Measurements from ENCODE around the gene GOLGA5.
A peak's percentile ranks its signal among the peaks of the same experiment; 100 is the strongest.
"Not testable (repeated sequence)": the region's sequence is repeated elsewhere in the genome, so short reads cannot be mapped to it uniquely, and the experiment has no call there.

Gene GOLGA5

GRCh38 chr14:92778868-92779565 lies 15.1 kb upstream of the GOLGA5 start:
- DNase-seq (ENCODE audit: low read depth, low spot score): not testable (repeated sequence)

DNA sequence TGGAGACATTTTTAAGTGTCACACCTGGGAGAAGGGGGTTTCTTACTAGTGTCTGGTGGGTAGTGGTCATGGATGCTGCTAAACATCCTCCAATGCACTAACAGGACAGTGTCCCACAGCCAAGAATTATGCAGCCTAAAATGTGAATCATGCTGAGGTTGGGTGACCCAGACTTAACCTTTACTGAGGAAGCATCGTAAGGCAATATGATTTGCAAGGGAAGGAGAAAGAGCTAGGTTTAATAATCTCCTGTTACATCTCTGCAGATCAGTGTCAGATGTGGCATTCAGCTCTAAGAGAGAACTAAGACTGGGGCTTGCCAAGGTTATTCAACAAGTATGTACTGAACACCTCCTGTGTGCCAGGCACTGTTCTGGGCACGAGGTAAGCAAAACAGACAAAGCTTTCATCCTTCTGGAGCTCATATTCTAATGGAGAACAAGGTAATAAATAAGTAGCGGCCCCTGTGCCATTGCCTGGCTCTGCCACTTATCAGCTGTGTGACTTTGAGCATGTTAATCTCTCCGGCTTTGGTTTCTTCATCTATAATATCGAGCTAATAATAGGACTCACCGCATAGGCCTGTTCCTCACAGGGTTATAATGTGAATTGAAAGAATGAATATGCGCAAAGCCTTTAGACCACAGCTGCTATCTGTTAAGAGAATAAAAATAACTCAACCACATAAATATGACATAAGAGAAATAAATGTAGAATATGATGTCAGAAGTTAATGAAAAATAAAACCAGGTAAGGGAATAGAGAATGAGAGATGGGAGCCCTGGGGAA lies 13.5 kb upstream of the GOLGA5 start:
- DNase-seq (ENCODE audit: low read depth, low spot score): no peak

- no peak for DNase-seq (ENCODE audit: low read depth, low spot score)
Observed at GRCh38 chr14:92781350-92781749, 12.8 kb upstream of the GOLGA5 start.

DNA sequence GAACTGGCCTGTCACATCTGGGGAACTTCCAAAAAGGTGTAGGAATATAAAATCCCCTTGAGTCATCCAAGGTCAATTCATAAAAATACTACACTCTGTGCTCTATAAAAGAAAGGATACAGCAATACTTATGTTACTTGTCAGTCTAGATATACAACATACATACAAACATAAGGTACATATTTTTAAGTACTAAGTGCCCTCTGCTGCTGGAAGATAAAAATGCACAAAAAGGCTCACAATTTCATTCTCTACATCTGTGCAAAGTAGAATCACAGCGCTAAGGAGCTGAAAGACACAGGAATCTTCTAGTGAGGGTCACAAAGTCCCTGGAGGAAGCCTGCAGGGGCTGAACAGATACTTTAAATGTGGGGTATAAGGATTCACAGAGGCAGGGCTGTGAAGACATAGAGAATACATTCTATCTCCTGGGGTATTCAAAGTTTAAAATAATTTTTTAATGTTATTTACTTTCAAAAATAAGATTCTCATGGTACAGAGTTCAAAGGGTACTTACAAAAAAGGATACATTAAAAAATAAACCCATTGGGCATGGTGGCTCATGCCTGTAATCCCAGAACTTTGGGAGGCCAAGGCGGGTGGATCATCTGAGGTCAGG lies 10.2 kb upstream of the GOLGA5 start:
- DNase-seq (ENCODE audit: low read depth, low spot score): peak; percentile 56

GRCh38 chr14:92785667-92786426 lies 8.3 kb upstream of the GOLGA5 start:
- DNase-seq (ENCODE audit: low read depth, low spot score): no peak

GRCh38 chr14:92786427-92786756 lies 7.7 kb upstream of the GOLGA5 start:
- DNase-seq (ENCODE audit: low read depth, low spot score): no peak

GRCh38 chr14:92787554-92787953 lies 6.6 kb upstream of the GOLGA5 start:
- no peak for DNase-seq (ENCODE audit: low read depth, low spot score)

- DNase-seq (ENCODE audit: low read depth, low spot score): no peak
Observed at GRCh38 chr14:92789457-92790089, 4.5 kb upstream of the GOLGA5 start.

- no peak for DNase-seq (ENCODE audit: low read depth, low spot score)
Observed at GRCh38 chr14:92792885-92793284, 1.2 kb upstream of the GOLGA5 start.

DNA sequence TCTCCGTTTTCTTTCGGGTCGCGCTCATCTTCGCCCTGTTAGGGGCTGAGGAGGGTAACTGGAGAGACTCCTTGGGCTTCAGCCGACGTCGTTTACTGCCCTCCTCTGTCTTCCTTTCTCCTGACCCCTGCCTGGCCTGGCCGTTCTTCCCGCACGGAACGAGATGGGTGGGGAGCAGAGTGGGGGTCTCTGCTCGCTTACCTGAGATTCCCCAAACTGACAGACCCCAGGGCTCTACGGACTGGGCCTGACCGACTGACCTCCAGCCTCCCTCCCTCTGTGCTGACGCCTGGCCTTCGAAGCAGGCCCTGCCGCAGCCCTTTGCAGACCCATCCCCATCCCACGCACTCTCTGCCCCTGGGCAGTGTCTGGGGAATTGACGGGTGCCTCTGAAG lies 439 bp downstream of the GOLGA5 start:
- no peak for DNase-seq (ENCODE audit: low read depth, low spot score)

DNA sequence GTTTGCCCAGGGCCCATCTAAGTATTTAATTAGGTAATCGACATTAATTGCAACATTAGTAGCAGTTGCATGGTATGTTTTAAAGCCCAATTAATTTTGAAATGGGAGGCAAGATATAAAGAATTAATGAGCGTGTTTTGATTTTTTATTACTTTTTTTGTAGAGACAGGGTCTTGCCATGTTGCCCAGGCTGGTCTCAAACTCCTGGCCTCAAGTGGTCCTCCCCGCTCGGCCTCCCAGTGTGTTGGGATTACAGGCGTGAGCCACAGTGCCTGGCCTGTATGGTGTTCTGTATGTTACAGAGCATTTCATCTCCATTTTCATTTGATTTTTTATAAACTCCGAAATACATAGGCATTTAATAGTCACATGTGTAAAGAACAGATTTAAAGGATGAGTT lies 856 bp downstream of the GOLGA5 start:
- DNase-seq (ENCODE audit: low read depth, low spot score): no peak

- no peak for DNase-seq (ENCODE audit: low read depth, low spot score)
Observed at GRCh38 chr14:92797935-92798653, 4.0 kb downstream of the GOLGA5 start.

DNA sequence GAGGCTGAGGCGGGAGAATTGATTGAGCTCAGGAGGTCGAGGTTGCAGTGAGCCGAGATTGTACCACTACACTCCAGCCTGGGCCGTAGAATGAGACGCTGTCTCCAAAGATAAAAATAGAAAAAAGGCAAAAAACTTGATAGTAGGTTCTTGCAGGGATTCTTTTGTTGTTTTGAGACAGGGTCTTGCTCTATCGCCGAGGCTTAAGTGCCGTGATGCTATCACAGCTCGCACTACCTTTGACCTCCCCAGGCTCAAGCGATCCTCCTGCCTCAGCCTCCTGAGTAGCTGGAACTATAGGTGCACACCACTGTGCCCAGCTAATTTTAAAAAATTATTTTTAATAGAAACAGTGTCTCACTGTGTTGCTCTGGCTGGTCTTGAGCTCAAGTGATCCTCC lies 4.7 kb downstream of the GOLGA5 start:
- no peak for DNase-seq (ENCODE audit: low read depth, low spot score)

DNA sequence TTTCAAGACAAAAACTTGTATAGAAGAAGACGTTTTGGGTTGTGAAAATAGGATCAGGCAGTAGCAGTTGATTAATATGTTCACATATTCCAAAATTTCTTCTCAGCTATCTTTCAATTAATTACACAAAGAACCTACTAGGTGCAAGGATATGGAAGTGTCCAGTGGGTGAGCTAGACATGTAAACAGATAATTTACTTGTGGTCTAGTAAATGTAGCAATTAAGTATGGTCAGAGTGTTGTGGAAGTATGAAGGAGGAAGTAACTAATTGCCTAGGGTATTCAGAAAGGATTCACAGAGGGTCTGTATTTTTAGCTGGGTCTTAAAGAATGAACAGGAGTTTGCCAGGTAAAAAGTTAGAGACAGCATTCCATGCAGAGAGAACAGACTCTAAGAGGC lies 5.9 kb downstream of the GOLGA5 start:
- DNase-seq (ENCODE audit: low read depth, low spot score): no peak

GRCh38 chr14:92800525-92800924 lies 6.4 kb downstream of the GOLGA5 start:
- no peak for DNase-seq (ENCODE audit: low read depth, low spot score)

GRCh38 chr14:92801917-92802316 lies 7.8 kb downstream of the GOLGA5 start:
- no peak for DNase-seq (ENCODE audit: low read depth, low spot score)

DNA sequence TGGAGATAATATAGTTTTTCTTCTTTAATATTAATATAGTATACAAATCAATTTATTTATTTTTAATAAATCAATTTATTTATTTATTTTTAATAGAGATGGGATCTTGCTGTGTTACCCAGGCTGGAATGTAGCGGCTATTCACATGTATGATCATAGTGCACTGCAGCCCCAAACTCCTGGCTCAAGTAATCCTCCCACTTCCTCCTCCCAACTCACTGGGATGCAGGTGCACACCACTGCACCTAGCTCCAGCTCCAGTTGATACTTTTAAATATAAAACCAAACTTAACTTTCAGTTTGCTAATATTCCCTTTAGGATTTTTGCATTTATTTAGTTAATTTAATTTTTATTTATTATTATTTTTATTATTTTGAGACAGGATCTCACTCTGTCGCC lies 8.6 kb downstream of the GOLGA5 start:
- no peak for DNase-seq (ENCODE audit: low read depth, low spot score)

- DNase-seq (ENCODE audit: low read depth, low spot score): no peak
Observed at GRCh38 chr14:92813201-92813600, 19.1 kb downstream of the GOLGA5 start.

GRCh38 chr14:92819011-92819597 lies 25.0 kb downstream of the GOLGA5 start:
- DNase-seq (ENCODE audit: low read depth, low spot score): no peak

- not testable (repeated sequence) for DNase-seq (ENCODE audit: low read depth, low spot score)
Observed at GRCh38 chr14:92819680-92820535, 25.8 kb downstream of the GOLGA5 start.

All from brain pericyte (primary cell).